Measurements from ENCODE around the gene GGT6.

DNA sequence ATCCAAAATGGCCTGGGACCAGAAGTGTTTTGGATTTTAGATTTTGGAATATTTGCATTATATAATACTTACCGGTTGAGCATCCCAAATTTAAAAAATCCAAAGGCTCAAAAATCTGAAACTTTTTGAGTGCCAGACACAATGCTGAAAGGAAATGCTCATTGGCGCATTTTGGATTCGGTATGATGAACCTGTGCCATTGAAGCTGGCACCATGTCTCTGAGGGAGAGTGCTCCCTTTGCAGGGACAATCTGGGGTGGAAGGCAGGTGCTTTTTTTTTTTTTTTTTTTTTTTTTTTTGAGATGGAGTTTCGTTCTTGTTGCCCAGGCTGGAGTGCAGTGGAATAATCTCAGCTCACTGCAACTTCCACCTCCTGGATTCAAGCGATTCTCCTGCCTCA is 41.7 kb upstream of the GGT6 start:
- TF ChIP-seq CTCF (IDR thresholded peaks at IDR 0.05) (no peak), POLR2AphosphoS5 (IDR thresholded peaks at IDR 0.05) (no peak)
